ENCODE results near the gene CLDN18. TPM values are rescaled to one million over a fixed set of nuclear protein-coding genes. Genes with fewer than 3 reads are reported as not detected.

CLDN18 gene
- total RNA-seq, 1 experiment from 2014 or later, result 0.13 TPM

DNA sequence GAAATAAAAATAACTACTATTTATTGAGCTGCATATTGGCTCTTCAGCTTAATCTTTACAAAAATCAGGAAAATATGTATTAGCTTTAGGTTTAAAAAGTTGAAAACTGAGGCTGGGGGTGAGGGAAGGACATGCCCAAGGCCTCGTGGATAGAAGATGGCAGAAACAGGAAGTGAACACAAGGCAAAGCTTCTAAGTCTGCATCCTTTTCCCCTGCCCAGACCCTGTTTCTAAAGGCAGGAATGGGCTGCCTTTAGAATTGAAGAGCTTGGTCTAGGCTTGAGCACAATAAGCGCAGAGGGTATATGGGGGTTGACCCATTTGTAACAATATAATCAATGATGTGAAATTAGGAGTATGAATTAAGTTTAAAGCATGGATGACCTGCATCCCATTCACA lies 6.1 kb downstream of the CLDN18 start:
- CTCF ChIA-PET, result interaction anchor here (0.7 to 1.1 kb wide), 3 partner anchors 37 to 86 kb away, joined by 3 to 4 read pairs (median 3); no protein-coding TSS in a partner anchor
- no peak overlapping the region for H3K4me3 Mint-ChIP-seq
- ATAC-seq, result no peak
- H3K36me3 Mint-ChIP-seq, result peaks cover 4% of the 10 kb centered on the region; the same call in 1 of the 2 replicates
- no peaks in the 10 kb centered on the region for H3K4me1 Mint-ChIP-seq
- no peak overlapping the region for H3K27ac Mint-ChIP-seq
- TF ChIP-seq ZNF317 (CRISPR knock-in tag; IDR thresholded peaks at IDR 0.05; ENCODE audit: borderline replicate concordance, low read depth), result no peak
- TF ChIP-seq ZNF138 (CRISPR knock-in tag; conservative IDR thresholded peaks at IDR 0.05), result no peak
- TF ChIP-seq, protein P1, sequence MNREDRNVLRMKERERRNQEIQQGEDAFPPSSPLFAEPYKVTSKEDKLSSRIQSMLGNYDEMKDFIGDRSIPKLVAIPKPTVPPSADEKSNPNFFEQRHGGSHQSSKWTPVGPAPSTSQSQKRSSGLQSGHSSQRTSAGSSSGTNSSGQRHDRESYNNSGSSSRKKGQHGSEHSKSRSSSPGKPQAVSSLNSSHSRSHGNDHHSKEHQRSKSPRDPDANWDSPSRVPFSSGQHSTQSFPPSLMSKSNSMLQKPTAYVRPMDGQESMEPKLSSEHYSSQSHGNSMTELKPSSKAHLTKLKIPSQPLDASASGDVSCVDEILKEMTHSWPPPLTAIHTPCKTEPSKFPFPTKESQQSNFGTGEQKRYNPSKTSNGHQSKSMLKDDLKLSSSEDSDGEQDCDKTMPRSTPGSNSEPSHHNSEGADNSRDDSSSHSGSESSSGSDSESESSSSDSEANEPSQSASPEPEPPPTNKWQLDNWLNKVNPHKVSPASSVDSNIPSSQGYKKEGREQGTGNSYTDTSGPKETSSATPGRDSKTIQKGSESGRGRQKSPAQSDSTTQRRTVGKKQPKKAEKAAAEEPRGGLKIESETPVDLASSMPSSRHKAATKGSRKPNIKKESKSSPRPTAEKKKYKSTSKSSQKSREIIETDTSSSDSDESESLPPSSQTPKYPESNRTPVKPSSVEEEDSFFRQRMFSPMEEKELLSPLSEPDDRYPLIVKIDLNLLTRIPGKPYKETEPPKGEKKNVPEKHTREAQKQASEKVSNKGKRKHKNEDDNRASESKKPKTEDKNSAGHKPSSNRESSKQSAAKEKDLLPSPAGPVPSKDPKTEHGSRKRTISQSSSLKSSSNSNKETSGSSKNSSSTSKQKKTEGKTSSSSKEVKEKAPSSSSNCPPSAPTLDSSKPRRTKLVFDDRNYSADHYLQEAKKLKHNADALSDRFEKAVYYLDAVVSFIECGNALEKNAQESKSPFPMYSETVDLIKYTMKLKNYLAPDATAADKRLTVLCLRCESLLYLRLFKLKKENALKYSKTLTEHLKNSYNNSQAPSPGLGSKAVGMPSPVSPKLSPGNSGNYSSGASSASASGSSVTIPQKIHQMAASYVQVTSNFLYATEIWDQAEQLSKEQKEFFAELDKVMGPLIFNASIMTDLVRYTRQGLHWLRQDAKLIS (CRISPR knock-in tag; IDR thresholded peaks at IDR 0.05; ENCODE audit: borderline replicate concordance), result no peak
- no peak for TF ChIP-seq MYBL2 (CRISPR knock-in tag; IDR thresholded peaks at IDR 0.05)
- no peak for TF ChIP-seq ZNF263 (CRISPR knock-in tag; IDR thresholded peaks at IDR 0.05; ENCODE audit: low read depth)
- POLR2A ChIA-PET, result no interaction called here
- peaks cover 13% of the 10 kb centered on the region for H3K9me3 Mint-ChIP-seq
- peaks cover 4% of the 10 kb centered on the region; the same call in 1 of the 2 replicates for H3K27me3 Mint-ChIP-seq (ENCODE audit: low read depth)
- no peak for DNase-seq (ENCODE audit: low spot score)

DNA sequence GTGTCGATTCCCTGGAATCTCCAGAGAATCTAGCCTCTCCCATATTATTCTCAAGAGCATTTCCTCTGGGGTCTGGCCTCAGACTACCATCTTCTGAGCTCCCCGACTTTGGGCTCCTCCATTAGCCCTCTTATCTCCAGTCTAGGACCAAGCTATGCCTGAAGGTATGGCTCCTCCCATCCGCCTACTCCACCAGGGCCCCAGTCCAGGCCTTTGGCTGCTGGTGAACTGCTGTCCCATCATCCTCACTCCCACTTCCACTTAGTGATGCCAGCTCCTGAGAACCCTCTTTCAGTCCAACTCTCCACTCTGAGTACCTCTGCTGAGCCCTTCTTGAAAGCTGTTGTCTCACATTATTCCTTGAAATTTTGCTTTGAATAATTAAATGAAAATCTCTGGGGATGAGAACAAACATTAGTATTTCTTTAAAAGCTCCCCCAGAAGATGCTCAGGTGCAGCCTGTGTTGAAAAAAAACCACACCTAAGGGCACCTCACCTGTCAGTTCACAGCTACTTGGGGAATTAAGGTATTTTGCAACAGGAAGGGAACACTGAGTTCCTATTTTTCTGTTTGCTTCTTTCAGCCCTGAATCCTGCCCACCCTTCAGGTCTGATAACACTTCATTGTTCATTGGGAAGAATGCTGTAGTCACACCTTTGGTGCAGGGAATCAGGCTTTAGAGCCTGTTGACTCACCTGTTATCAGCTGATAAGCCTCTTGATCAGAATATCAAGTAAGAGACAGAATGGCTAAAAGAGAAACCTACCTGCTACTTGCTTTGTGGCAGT lies 9.5 kb downstream of the CLDN18 start:
- ChIA-PET CTCF (interaction anchor here (1.4 kb wide), 1 partner anchor 9 kb away, joined by 5 read pairs; the partner anchor contains the start of gene CLDN18), POLR2A (no interaction called here)
- ATAC-seq, result no peak

DNA sequence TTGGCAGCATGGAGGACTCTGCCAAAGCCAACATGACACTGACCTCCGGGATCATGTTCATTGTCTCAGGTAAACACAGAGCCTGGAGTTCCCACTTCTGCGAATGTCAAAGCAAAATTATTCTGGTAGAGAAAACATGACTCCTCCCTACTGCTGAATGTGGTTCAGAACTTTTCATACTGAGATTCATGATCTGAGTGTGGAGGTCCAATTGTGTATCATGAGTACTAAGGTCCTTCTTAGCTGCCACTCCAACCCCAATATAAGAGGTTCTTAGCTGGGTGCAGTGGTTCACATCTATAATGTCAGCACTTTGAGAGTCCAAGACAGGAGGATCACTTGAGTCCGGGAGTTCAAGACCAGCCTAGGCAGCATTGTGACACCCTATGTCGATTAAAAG lies 13.8 kb downstream of the CLDN18 start:
- H3K27me3 Mint-ChIP-seq (ENCODE audit: low read depth), result no peaks in the 10 kb centered on the region
- no peak overlapping the region for H3K4me3 Mint-ChIP-seq
- H3K36me3 Mint-ChIP-seq, result peaks cover 1% of the 10 kb centered on the region; the same call in 1 of the 2 replicates
- DNase-seq (ENCODE audit: low spot score) (no peak), ATAC-seq (no peak)
- POLR2A ChIA-PET, result no interaction called here
- no peak overlapping the region for H3K27ac Mint-ChIP-seq
- peaks cover 2% of the 10 kb centered on the region; the same call in 1 of the 2 replicates for H3K9me3 Mint-ChIP-seq
- CTCF ChIA-PET, result no interaction called here
- no peaks in the 10 kb centered on the region for H3K4me1 Mint-ChIP-seq
- TF ChIP-seq IRF2 (CRISPR knock-in tag; IDR thresholded peaks at IDR 0.05; ENCODE audit: borderline replicate concordance, low read depth) (no peak), SOX15 (CRISPR knock-in tag; IDR thresholded peaks at IDR 0.05) (no peak)
- TF ChIP-seq, protein P2, sequence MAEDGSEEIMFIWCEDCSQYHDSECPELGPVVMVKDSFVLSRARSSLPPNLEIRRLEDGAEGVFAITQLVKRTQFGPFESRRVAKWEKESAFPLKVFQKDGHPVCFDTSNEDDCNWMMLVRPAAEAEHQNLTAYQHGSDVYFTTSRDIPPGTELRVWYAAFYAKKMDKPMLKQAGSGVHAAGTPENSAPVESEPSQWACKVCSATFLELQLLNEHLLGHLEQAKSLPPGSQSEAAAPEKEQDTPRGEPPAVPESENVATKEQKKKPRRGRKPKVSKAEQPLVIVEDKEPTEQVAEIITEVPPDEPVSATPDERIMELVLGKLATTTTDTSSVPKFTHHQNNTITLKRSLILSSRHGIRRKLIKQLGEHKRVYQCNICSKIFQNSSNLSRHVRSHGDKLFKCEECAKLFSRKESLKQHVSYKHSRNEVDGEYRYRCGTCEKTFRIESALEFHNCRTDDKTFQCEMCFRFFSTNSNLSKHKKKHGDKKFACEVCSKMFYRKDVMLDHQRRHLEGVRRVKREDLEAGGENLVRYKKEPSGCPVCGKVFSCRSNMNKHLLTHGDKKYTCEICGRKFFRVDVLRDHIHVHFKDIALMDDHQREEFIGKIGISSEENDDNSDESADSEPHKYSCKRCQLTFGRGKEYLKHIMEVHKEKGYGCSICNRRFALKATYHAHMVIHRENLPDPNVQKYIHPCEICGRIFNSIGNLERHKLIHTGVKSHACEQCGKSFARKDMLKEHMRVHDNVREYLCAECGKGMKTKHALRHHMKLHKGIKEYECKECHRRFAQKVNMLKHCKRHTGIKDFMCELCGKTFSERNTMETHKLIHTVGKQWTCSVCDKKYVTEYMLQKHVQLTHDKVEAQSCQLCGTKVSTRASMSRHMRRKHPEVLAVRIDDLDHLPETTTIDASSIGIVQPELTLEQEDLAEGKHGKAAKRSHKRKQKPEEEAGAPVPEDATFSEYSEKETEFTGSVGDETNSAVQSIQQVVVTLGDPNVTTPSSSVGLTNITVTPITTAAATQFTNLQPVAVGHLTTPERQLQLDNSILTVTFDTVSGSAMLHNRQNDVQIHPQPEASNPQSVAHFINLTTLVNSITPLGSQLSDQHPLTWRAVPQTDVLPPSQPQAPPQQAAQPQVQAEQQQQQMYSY (CRISPR knock-in tag; IDR thresholded peaks at IDR 0.05), result no peak
- TF ChIP-seq, protein P3, sequence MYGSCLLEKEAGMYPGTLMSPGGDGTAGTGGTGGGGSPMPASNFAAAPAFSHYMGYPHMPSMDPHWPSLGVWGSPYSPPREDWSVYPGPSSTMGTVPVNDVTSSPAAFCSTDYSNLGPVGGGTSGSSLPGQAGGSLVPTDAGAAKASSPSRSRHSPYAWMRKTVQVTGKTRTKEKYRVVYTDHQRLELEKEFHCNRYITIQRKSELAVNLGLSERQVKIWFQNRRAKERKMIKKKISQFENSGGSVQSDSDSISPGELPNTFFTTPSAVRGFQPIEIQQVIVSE (CRISPR knock-in tag; IDR thresholded peaks at IDR 0.05; ENCODE audit: borderline replicate concordance), result no peak
- TF ChIP-seq, protein P4, sequence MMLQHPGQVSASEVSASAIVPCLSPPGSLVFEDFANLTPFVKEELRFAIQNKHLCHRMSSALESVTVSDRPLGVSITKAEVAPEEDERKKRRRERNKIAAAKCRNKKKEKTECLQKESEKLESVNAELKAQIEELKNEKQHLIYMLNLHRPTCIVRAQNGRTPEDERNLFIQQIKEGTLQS (CRISPR knock-in tag; conservative IDR thresholded peaks at IDR 0.05), result no peak
- TF ChIP-seq, protein P5, sequence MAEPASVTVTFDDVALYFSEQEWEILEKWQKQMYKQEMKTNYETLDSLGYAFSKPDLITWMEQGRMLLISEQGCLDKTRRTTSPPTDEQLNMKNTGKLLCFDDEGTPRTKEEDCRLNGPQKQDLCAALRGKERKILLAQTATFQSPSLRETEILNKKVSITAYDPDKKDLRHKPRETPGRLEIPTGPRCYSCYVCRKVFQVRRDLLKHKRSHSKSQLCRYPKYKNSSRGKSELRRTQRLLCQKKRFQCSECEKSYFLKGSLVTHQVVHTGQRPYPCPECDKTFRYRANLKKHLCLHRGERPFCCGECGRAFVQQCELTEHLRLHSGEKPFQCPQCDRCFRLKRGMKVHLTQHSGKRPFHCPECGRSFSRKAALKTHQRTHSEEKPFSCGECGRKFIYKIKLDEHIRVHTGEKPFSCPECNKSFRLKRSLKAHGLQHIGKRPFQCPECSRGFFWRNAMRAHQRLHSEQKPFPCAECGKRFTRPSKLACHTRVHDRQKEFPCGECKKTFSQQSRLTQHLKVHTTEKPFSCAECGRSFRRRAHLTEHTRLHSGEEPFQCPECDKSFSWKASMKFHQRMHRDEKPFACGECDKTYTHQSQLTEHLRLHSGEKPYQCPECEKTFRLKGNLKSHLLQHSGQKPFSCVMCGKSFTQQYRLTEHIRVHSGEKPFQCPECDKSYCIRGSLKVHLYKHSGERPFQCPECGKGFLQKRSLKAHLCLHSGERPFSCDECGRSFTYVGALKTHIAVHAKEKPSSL (CRISPR knock-in tag; conservative IDR thresholded peaks at IDR 0.05), result no peak
- TF ChIP-seq, protein P6, sequence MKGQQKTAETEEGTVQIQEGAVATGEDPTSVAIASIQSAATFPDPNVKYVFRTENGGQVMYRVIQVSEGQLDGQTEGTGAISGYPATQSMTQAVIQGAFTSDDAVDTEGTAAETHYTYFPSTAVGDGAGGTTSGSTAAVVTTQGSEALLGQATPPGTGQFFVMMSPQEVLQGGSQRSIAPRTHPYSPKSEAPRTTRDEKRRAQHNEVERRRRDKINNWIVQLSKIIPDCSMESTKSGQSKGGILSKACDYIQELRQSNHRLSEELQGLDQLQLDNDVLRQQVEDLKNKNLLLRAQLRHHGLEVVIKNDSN (CRISPR knock-in tag; IDR thresholded peaks at IDR 0.05), result no peak

More for the DNA sequence above, 9.5 kb downstream of the CLDN18 start:
- Mint-ChIP-seq H3K9me3 (peaks cover 8% of the 10 kb centered on the region), H3K27me3 (ENCODE audit: low read depth) (no peaks in the 10 kb centered on the region), H3K36me3 (peaks cover 4% of the 10 kb centered on the region; the same call in 1 of the 2 replicates), H3K4me1 (no peaks in the 10 kb centered on the region), H3K4me3 (no peak overlapping the region), H3K27ac (no peak overlapping the region)
- no peak for DNase-seq (ENCODE audit: low spot score)
- TF ChIP-seq GTF2I (CRISPR knock-in tag; conservative IDR thresholded peaks at IDR 0.05) (no peak), ZNF396 (CRISPR knock-in tag; IDR thresholded peaks at IDR 0.05; ENCODE audit: borderline replicate concordance) (no peak), SOX15 (CRISPR knock-in tag; IDR thresholded peaks at IDR 0.05) (no peak)
- TF ChIP-seq, protein P7, sequence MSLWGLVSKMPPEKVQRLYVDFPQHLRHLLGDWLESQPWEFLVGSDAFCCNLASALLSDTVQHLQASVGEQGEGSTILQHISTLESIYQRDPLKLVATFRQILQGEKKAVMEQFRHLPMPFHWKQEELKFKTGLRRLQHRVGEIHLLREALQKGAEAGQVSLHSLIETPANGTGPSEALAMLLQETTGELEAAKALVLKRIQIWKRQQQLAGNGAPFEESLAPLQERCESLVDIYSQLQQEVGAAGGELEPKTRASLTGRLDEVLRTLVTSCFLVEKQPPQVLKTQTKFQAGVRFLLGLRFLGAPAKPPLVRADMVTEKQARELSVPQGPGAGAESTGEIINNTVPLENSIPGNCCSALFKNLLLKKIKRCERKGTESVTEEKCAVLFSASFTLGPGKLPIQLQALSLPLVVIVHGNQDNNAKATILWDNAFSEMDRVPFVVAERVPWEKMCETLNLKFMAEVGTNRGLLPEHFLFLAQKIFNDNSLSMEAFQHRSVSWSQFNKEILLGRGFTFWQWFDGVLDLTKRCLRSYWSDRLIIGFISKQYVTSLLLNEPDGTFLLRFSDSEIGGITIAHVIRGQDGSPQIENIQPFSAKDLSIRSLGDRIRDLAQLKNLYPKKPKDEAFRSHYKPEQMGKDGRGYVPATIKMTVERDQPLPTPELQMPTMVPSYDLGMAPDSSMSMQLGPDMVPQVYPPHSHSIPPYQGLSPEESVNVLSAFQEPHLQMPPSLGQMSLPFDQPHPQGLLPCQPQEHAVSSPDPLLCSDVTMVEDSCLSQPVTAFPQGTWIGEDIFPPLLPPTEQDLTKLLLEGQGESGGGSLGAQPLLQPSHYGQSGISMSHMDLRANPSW (CRISPR knock-in tag; conservative IDR thresholded peaks at IDR 0.05; ENCODE audit: low read depth), result no peak
